Liver (tissue), 9 donors: ENCODE data around the gene KIAA0825. TPM values are rescaled to one million over a fixed set of nuclear protein-coding genes. Genes with fewer than 3 reads are reported as not detected.

Experiments
- DNase-seq: peaks from one replicate; pipeline ENCODE4 v3.0.0-alpha.2; 2017; ENCODE audit warnings: low spot score
- H3K27ac ChIP-seq, 2 donors: one replicate each; pipeline ENCODE4 v1.7.0; 2013; ENCODE audit warnings: inconsistent platforms in 2 of 2, low read length in 2 of 2, control low read depth in 1 of 2, low read depth in 1 of 2, mild to moderate bottlenecking in 1 of 2
- H3K27me3 ChIP-seq, 4 donors: one replicate each; pipeline versions ENCODE4 v1.6.1 to v1.7.0; 2013; ENCODE audit warnings: low read length in 3 of 4, inconsistent platforms in 1 of 4, mild to moderate bottlenecking in 1 of 4, moderate library complexity in 1 of 4; ENCODE audit not compliant: control insufficient read depth in 4 of 4, insufficient read depth in 4 of 4
- H3K36me3 ChIP-seq, 4 donors: one replicate each; pipeline versions ENCODE4 v1.6.1 to v1.7.0; 2013; ENCODE audit warnings: low read length in 3 of 4, mild to moderate bottlenecking in 3 of 4, low read depth in 1 of 4, moderate library complexity in 1 of 4; ENCODE audit not compliant: control insufficient read depth in 4 of 4, insufficient read depth in 3 of 4
- H3K4me1 ChIP-seq, 4 donors: one replicate each; pipeline versions ENCODE4 v1.6.1 to v1.7.0; 2013; ENCODE audit warnings: low read length in 3 of 4, mild to moderate bottlenecking in 3 of 4, moderate library complexity in 1 of 4; ENCODE audit not compliant: control insufficient read depth in 4 of 4, insufficient read depth in 4 of 4
- H3K4me3 ChIP-seq, 3 donors: one replicate each; pipeline versions ENCODE4 v1.6.1 to v1.7.0; 2013; ENCODE audit warnings: low read length in 3 of 3, control low read depth in 1 of 3, low read depth in 1 of 3, mild to moderate bottlenecking in 1 of 3
- H3K9ac ChIP-seq, 2 donors: one replicate each; pipeline ENCODE4 v1.7.0; 2013; ENCODE audit warnings: low read length in 2 of 2, mild to moderate bottlenecking in 2 of 2, moderate library complexity in 2 of 2, control low read depth in 1 of 2, low read depth in 1 of 2
- H3K9me3 ChIP-seq, 4 donors: one replicate each; pipeline versions ENCODE4 v1.6.1 to v1.7.0; 2013; ENCODE audit warnings: low read length in 3 of 4; ENCODE audit not compliant: control insufficient read depth in 4 of 4
- ATF3 ChIP-seq: IDR thresholded peaks from 2 replicates; pipeline ENCODE4 v1.6.1; 2016; ENCODE audit warnings: antibody characterized with exemption
- CTCF ChIP-seq: fragments of 150-350 bp; IDR thresholded peaks from 2 replicates; pipeline ENCODE4 v1.5.1; 2017; ENCODE audit warnings: improper control_type of control experiment, low read depth, low read length; ENCODE audit not compliant: missing input control
- EGR1 ChIP-seq, 2 donors: IDR thresholded peaks; 2 replicates each; pipeline ENCODE4 v1.6.1; 2016 to 2018; ENCODE audit warnings: antibody characterized with exemption in 2 of 2, low read depth in 2 of 2
- FOXA1 ChIP-seq: IDR thresholded peaks from 2 replicates; pipeline ENCODE4 v1.6.1; 2016; ENCODE audit warnings: antibody characterized with exemption
- FOXA2 ChIP-seq: IDR thresholded peaks from 2 replicates; pipeline ENCODE4 v1.6.1; 2016; ENCODE audit warnings: antibody characterized with exemption
- GABPA ChIP-seq, 2 donors: IDR thresholded peaks in 1 of 2; conservative IDR thresholded peaks in 1 of 2; 2 replicates each; pipeline ENCODE4 v1.6.1; 2016; ENCODE audit warnings: antibody characterized with exemption in 2 of 2, mild to moderate bottlenecking in 1 of 2, moderate library complexity in 1 of 2
- HNF4A ChIP-seq, 2 donors: conservative IDR thresholded peaks; 2 replicates each; pipeline ENCODE4 v1.6.1; 2016; ENCODE audit warnings: antibody characterized with exemption in 2 of 2, mild to moderate bottlenecking in 2 of 2
- HNF4G ChIP-seq: IDR thresholded peaks from 2 replicates; pipeline ENCODE4 v1.6.1; 2016; ENCODE audit warnings: antibody characterized with exemption
- JUND ChIP-seq, 2 donors: IDR thresholded peaks; 2 replicates each; pipeline ENCODE4 v1.6.1; 2016; ENCODE audit warnings: antibody characterized with exemption in 2 of 2
- MAX ChIP-seq: IDR thresholded peaks from 2 replicates; pipeline ENCODE4 v1.6.1; 2016; ENCODE audit warnings: antibody characterized with exemption
- NR2F2 ChIP-seq: IDR thresholded peaks from 2 replicates; pipeline ENCODE4 v1.6.1; 2016; ENCODE audit warnings: antibody characterized with exemption
- REST ChIP-seq: IDR thresholded peaks from 2 replicates; pipeline ENCODE4 v1.6.1; 2016; ENCODE audit warnings: antibody characterized with exemption, mild to moderate bottlenecking
- RXRA ChIP-seq, 2 donors: IDR thresholded peaks; 2 replicates each; pipeline ENCODE4 v1.6.1; 2017 to 2018; ENCODE audit warnings: antibody characterized with exemption in 2 of 2, mild to moderate bottlenecking in 1 of 2
- SP1 ChIP-seq: IDR thresholded peaks from 2 replicates; pipeline ENCODE4 v1.6.1; 2018; ENCODE audit warnings: antibody characterized with exemption, mild to moderate bottlenecking
- TAF1 ChIP-seq: conservative IDR thresholded peaks from 2 replicates; pipeline ENCODE4 v1.6.1; 2016; ENCODE audit warnings: antibody characterized with exemption, mild to moderate bottlenecking
- YY1 ChIP-seq: IDR thresholded peaks from 2 replicates; pipeline ENCODE4 v1.6.1; 2016; ENCODE audit warnings: antibody characterized with exemption, mild to moderate bottlenecking
- ZBTB33 ChIP-seq: IDR thresholded peaks from 2 replicates; pipeline ENCODE4 v1.6.1; 2016; ENCODE audit warnings: antibody characterized with exemption
- WGBS: extraction: QIAGEN DNeasy Blood & Tissue Kit; methylation state at CpG from one replicate; pipeline ENCODE4 v1.1.7; 2013; 5-methylcytosine and 5-hydroxymethylcytosine counted together
- polyA plus RNA-seq, 2 donors: library from polyadenylated mRNA; stranded (reverse) in 1 of 2; unstranded in 1 of 2; fragments of 200-250 nt in 1 of 2; fragments of >200 nt in 1 of 2; fragmentation: Nextera tagmentation in 1 of 2; extraction: Ambion mirVana in 1 of 2; gene quantifications; one replicate each; pipeline versions ENCODE4 v1.2.1 to v1.2.3, GENCODE V29; 2013 to 2015
- total RNA-seq, 2 donors: library from RNA; depleted of rRNA; stranded (reverse); fragments of >200 nt; gene quantifications; one replicate each; pipeline ENCODE4 v1.2.3, GENCODE V29; 2014
- donor health status: healthy.
- donor health status: healthy.
- donor health status: healthy.
- donor health status: healthy.
- donor health status: healthy.

Gene KIAA0825
- total and polyA plus RNA-seq, 4 donors: 0.25 to 3.2 (median 1.2) TPM

- no peak overlapping the region for H3K9ac ChIP-seq
- H3K4me3 ChIP-seq: no peak overlapping the region
- no peaks in the 10 kb centered on the region for H3K36me3 ChIP-seq
- TF ChIP-seq SP1: no peak
- TF ChIP-seq JUND (IDR thresholded peaks at IDR 0.05): no peak
- no peak for TF ChIP-seq HNF4A (conservative IDR thresholded peaks at IDR 0.05)
- no peak for TF ChIP-seq FOXA2
- no peak for TF ChIP-seq HNF4G
- no peak for TF ChIP-seq MAX
- no peak for TF ChIP-seq RXRA (IDR thresholded peaks at IDR 0.05)
- TF ChIP-seq GABPA (IDR thresholded peaks at IDR 0.05 in 1 of 2, conservative IDR thresholded peaks at IDR 0.05 in 1 of 2): no peak
- TF ChIP-seq NR2F2: no peak
- TF ChIP-seq EGR1 (IDR thresholded peaks at IDR 0.05; ENCODE audit: low read depth in 2 of 2): no peak
- no peak for TF ChIP-seq CTCF
- TF ChIP-seq YY1: no peak
- TF ChIP-seq REST: no peak
- no peak for TF ChIP-seq ZBTB33
- TF ChIP-seq FOXA1: no peak
- H3K9me3 ChIP-seq: no peaks in the 10 kb centered on the region
- WGBS: 12% methylated on average over 1 of the region's 1 CpG
- DNase-seq: no peak
- H3K4me1 ChIP-seq: no peaks in the 10 kb centered on the region
- no peaks in the 10 kb centered on the region for H3K27me3 ChIP-seq
- H3K27ac ChIP-seq: no peak overlapping the region
These were observed 405.9 kb downstream of the KIAA0825 start for GRCh38 chr5:94212476-94212875.

- H3K27ac ChIP-seq: no peak overlapping the region
- no peaks in the 10 kb centered on the region for H3K36me3 ChIP-seq
- H3K9ac ChIP-seq: no peak overlapping the region
- DNase-seq: no peak
- H3K27me3 ChIP-seq: no peaks in the 10 kb centered on the region
- H3K9me3 ChIP-seq: no peaks in the 10 kb centered on the region
- H3K4me1 ChIP-seq: no peaks in the 10 kb centered on the region
- 75% methylated on average over 8 of the region's 8 CpGs for WGBS
- no peak overlapping the region for H3K4me3 ChIP-seq
- TF ChIP-seq CTCF (no peak), GABPA (IDR thresholded peaks at IDR 0.05 in 1 of 2, conservative IDR thresholded peaks at IDR 0.05 in 1 of 2) (no peak), RXRA (IDR thresholded peaks at IDR 0.05) (no peak), TAF1 (no peak), HNF4G (no peak), REST (no peak), MAX (no peak), ATF3 (no peak), NR2F2 (no peak)
These were observed 408.5 kb downstream of the KIAA0825 start for GRCh38 chr5:94209774-94210355.
